H1 (cell line): Measurements from ENCODE around the gene GGA1. TPM values are rescaled to one million over a fixed set of nuclear protein-coding genes. Genes with fewer than 3 reads are reported as not detected.

Source experiments
- ASH2L ChIP-seq: fragments of 200-600, 300-600 bp; sonication (generic); IDR thresholded peaks from one replicate; pipeline ENCODE4 v1.7.1; 2017; ENCODE audit warnings: low read length
- CREB1 ChIP-seq: IDR thresholded peaks from 2 replicates; pipeline ENCODE4 v1.6.1; 2012; ENCODE audit warnings: inconsistent platforms
- KDM4A ChIP-seq: IDR thresholded peaks from one replicate; pipeline ENCODE4 v1.7.1; 2012; ENCODE audit warnings: low read depth, mild to moderate bottlenecking, moderate library complexity, low read length, inconsistent platforms; ENCODE audit not compliant: severe bottlenecking
- PHF8 ChIP-seq: fragments of 200-600 bp; sonication (generic); conservative IDR thresholded peaks from 2 replicates; pipeline ENCODE4 v1.7.1; 2012; ENCODE audit warnings: low read depth, mild to moderate bottlenecking, inconsistent platforms, low read length, moderate library complexity
- POLR2A ChIP-seq, 2 experiments: IDR thresholded peaks; 1 replicate in 1 of 2; 2 replicates in 1 of 2; pipeline ENCODE4 v1.6.1; 2011; ENCODE audit warnings: low read depth in 2 of 2, low read length in 2 of 2, mild to moderate bottlenecking in 2 of 2; ENCODE audit errors: control extremely low read depth in 1 of 2
- POLR2AphosphoS5 ChIP-seq: IDR thresholded peaks from 2 replicates; pipeline ENCODE4 v1.6.1; 2011; ENCODE audit warnings: low read depth, low read length
- RBBP5 ChIP-seq: IDR thresholded peaks from 2 replicates; pipeline ENCODE4 v1.7.1; 2012; ENCODE audit warnings: low read depth, mild to moderate bottlenecking, inconsistent platforms, low read length, moderate library complexity, borderline replicate concordance
- RFX5 ChIP-seq: IDR thresholded peaks from 2 replicates; pipeline ENCODE4 v1.6.1; 2011; ENCODE audit warnings: low read depth, low read length, improper control_type of control experiment, borderline replicate concordance
- SIN3A ChIP-seq, 2 experiments: IDR thresholded peaks in 1 of 2; conservative IDR thresholded peaks in 1 of 2; 2 replicates each; pipeline ENCODE4 v1.6.1; 2011 to 2012; ENCODE audit warnings: low read length in 2 of 2, improper control_type of control experiment in 1 of 2, low read depth in 1 of 2, mild to moderate bottlenecking in 1 of 2
- SIRT6 ChIP-seq: IDR thresholded peaks from one replicate; pipeline ENCODE4 v1.7.1; 2012; ENCODE audit warnings: low read length, inconsistent platforms
- SP1 ChIP-seq: IDR thresholded peaks from 2 replicates; pipeline ENCODE4 v1.6.1; 2011; ENCODE audit warnings: low read depth, low read length
- SP2 ChIP-seq: IDR thresholded peaks from 2 replicates; pipeline ENCODE4 v1.6.1; 2012; ENCODE audit warnings: mild to moderate bottlenecking, low read length, inconsistent platforms
- SP4 ChIP-seq: IDR thresholded peaks from 2 replicates; pipeline ENCODE4 v1.6.1; 2012; ENCODE audit warnings: low read length, inconsistent platforms
- TAF1 ChIP-seq: IDR thresholded peaks from 2 replicates; pipeline ENCODE4 v1.6.1; 2011; ENCODE audit warnings: mild to moderate bottlenecking, low read depth, low read length
- TAF7 ChIP-seq: optimal IDR thresholded peaks from 2 replicates; pipeline ENCODE3; 2011; ENCODE audit warnings: low read depth, mild to moderate bottlenecking, inconsistent platforms, low read length, moderate library complexity, borderline replicate concordance
- TBP ChIP-seq: IDR thresholded peaks from 2 replicates; pipeline ENCODE4 v1.6.1; 2011; ENCODE audit warnings: low read depth, low read length, improper control_type of control experiment
- polyA plus RNA-seq, 7 experiments: library from polyadenylated mRNA; depleted of rRNA in 3 of 7; stranded (reverse) in 5 of 7; unstranded in 2 of 7; fragments of >200 nt in 5 of 7; fragments of 200-250 nt in 2 of 7; gene quantifications; 1 replicate in 5 of 7; 2 replicates in 1 of 7; 4 replicates in 1 of 7; pipeline versions ENCODE4 v1.2.1 to v1.2.3, GENCODE V29; 2011 to 2013; ENCODE audit warnings: missing spikeins in 2 of 7, mixed read lengths in 2 of 7
- total RNA-seq: library from RNA; stranded (reverse); fragmentation: NEBNext Ultra II Directional; extraction: Animal tissue kit (Norgen Biotek cat#: 25700); gene quantifications from 2 replicates; pipeline ENCODE4 v1.2.1, GENCODE V29; 2021
- TF ChIP-seq, protein P1 (sequence below): IDR thresholded peaks from 2 replicates; pipeline ENCODE4 v1.6.1; 2011; ENCODE audit warnings: low read length, improper control_type of control experiment
- TF ChIP-seq, protein P2 (sequence below): IDR thresholded peaks from 2 replicates; pipeline ENCODE4 v1.6.1; 2012; ENCODE audit warnings: inconsistent platforms
- TF ChIP-seq, protein P3 (sequence below), 3 experiments: IDR thresholded peaks; 1 replicate in 2 of 3; 2 replicates in 1 of 3; pipeline versions ENCODE4 v1.5.1 to v1.6.1; 2011; ENCODE audit warnings: low read length in 3 of 3, mild to moderate bottlenecking in 3 of 3, inconsistent platforms in 2 of 3, low read depth in 1 of 3, moderate library complexity in 1 of 3; ENCODE audit not compliant: insufficient read depth in 1 of 3; ENCODE audit errors: control extremely low read depth in 1 of 3

Gene GGA1
- total and polyA plus RNA-seq, 2 of the 8 experiments (the other 6 are each of a cell fraction or from before 2014, with no cell fraction given): 49.3 to 57.2 TPM

GRCh38 chr22:37658133-37659065 lies 49.8 kb downstream of the GGA1 start, which contains the start of gene PDXP (continued):
- TF ChIP-seq, protein P1, sequence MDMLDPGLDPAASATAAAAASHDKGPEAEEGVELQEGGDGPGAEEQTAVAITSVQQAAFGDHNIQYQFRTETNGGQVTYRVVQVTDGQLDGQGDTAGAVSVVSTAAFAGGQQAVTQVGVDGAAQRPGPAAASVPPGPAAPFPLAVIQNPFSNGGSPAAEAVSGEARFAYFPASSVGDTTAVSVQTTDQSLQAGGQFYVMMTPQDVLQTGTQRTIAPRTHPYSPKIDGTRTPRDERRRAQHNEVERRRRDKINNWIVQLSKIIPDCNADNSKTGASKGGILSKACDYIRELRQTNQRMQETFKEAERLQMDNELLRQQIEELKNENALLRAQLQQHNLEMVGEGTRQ: peak; percentile 24; the same call in 1 of the 2 replicates
- peak; percentile 84 for TF ChIP-seq KDM4A
- TF ChIP-seq TBP: 0 out of 2 replicates have a peak, but pooled peaks have one; percentile 18
- TF ChIP-seq SIRT6: no peak
- peak; percentile 85 for TF ChIP-seq CREB1
- 0 out of 2 replicates have a peak, but pooled peaks have one; percentile 58 for TF ChIP-seq SP4
- TF ChIP-seq POLR2A (IDR thresholded peaks at IDR 0.05; ENCODE audit: control extremely low read depth in 1 of 2, low read depth in 2 of 2, low read length in 2 of 2): peak in 1 of 2 experiments; percentile 63; a peak in 2 of 3 replicates
- peak; percentile 39 for TF ChIP-seq POLR2AphosphoS5
- peak; percentile 55; the same call in 1 of the 2 replicates for TF ChIP-seq RBBP5
- TF ChIP-seq TAF1: peak; percentile 51; the same call in 1 of the 2 replicates
- peak; percentile 16 for TF ChIP-seq TAF7
- TF ChIP-seq SP1: peak; percentile 99
- TF ChIP-seq PHF8: peak; percentile 90
- TF ChIP-seq SIN3A (conservative IDR thresholded peaks at IDR 0.05 in 1 of 2, IDR thresholded peaks at IDR 0.05 in 1 of 2; ENCODE audit: low read depth in 1 of 2, low read length in 2 of 2): 0 out of 4 replicates have a peak, but pooled peaks of 1 of the 2 experiments have one; percentile 16
- TF ChIP-seq SP2: peak; percentile 91
- TF ChIP-seq, protein P2, sequence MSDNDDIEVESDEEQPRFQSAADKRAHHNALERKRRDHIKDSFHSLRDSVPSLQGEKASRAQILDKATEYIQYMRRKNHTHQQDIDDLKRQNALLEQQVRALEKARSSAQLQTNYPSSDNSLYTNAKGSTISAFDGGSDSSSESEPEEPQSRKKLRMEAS: peak; percentile 95
- TF ChIP-seq, protein P3, sequence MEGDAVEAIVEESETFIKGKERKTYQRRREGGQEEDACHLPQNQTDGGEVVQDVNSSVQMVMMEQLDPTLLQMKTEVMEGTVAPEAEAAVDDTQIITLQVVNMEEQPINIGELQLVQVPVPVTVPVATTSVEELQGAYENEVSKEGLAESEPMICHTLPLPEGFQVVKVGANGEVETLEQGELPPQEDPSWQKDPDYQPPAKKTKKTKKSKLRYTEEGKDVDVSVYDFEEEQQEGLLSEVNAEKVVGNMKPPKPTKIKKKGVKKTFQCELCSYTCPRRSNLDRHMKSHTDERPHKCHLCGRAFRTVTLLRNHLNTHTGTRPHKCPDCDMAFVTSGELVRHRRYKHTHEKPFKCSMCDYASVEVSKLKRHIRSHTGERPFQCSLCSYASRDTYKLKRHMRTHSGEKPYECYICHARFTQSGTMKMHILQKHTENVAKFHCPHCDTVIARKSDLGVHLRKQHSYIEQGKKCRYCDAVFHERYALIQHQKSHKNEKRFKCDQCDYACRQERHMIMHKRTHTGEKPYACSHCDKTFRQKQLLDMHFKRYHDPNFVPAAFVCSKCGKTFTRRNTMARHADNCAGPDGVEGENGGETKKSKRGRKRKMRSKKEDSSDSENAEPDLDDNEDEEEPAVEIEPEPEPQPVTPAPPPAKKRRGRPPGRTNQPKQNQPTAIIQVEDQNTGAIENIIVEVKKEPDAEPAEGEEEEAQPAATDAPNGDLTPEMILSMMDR (IDR thresholded peaks at IDR 0.05; ENCODE audit: control extremely low read depth in 1 of 3, insufficient read depth in 1 of 3, low read depth in 1 of 3, low read length in 3 of 3): no peak
- TF ChIP-seq ASH2L: peak; percentile 10
- TF ChIP-seq RFX5: peak; percentile 95
